Cardiac fibroblast (primary cell): ENCODE measurements around the gene CD44.

Source experiments
- DNase-seq, 2 donors: peaks; one replicate each; pipeline versions ENCODE4 v3.0.0 to v3.0.0-alpha.2; 2010; ENCODE audit warnings: low read depth in 2 of 2
- H3K4me3 ChIP-seq, 2 donors: replicated peaks in 1 of 2; 1 replicate in 1 of 2; 2 replicates in 1 of 2; pipeline ENCODE4 v1.5.1; 2011; ENCODE audit warnings: low read depth in 2 of 2, low read length in 2 of 2, mild to moderate bottlenecking in 2 of 2, moderate library complexity in 1 of 2
- CTCF ChIP-seq: IDR thresholded peaks from one replicate; pipeline ENCODE4 v1.5.1; 2011; ENCODE audit warnings: low read depth, mild to moderate bottlenecking, low read length, inconsistent platforms

Gene CD44

DNA sequence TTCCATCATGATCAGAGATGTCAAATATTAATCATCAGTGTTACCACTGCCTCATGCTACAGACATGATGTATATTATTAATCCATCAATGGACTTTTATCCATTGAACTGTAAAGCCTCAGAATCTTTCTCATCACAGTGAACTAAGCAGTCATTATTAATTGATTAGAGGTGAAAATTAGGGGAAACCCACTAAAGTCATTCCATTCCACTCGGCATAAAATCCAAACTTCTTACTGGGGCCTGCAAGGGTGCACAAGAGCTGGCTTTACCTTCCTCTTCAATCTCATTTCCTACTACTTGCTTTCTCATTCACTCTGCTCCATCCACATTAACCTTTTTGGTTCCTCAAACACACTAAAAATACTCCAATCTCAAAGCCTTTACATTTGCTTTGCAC lies 7.9 kb upstream of the CD44 start:
- no peak overlapping the region for H3K4me3 ChIP-seq
- no peak for DNase-seq
- no peak for TF ChIP-seq CTCF

- DNase-seq = no peak
- TF ChIP-seq CTCF = no peak
Measured at GRCh38 chr11:35131886-35132285, 7.1 kb upstream of the CD44 start.

DNA sequence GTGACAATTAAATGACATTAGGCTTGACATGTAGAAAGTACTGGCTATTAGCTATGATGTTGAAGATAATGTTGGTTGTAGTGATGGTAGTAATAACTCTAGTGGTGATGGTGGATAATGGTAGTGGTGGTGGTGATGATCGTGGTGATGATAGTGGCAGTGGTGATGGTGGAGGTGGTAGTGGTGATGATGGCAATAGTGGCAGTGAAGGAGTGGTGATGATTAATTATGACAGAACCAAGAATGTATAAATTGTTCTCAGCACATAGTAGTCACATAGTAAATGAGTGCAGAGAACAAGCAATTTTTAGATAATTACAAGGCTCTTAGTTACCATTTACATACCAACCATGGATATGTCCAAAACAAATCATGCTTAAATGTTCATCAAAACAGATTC lies 5.3 kb upstream of the CD44 start:
- no peak overlapping the region for H3K4me3 ChIP-seq
- DNase-seq = no peak
- TF ChIP-seq CTCF = no peak

More at GRCh38 chr11:35131886-35132285, 7.1 kb upstream of the CD44 start:
- H3K4me3 ChIP-seq = no peak overlapping the region

GRCh38 chr11:35134403-35135148 lies 4.4 kb upstream of the CD44 start:
- TF ChIP-seq CTCF = no peak
- H3K4me3 ChIP-seq = no peak overlapping the region
- no peak for DNase-seq

GRCh38 chr11:35135222-35135621 lies 3.7 kb upstream of the CD44 start:
- TF ChIP-seq CTCF = no peak
- no peak overlapping the region for H3K4me3 ChIP-seq
- DNase-seq = peak in 1 of 2 donors; percentile 85

- H3K4me3 ChIP-seq = no peak overlapping the region
- DNase-seq = no peak
- no peak for TF ChIP-seq CTCF
Measured at GRCh38 chr11:35136311-35136710, 2.7 kb upstream of the CD44 start.

DNA sequence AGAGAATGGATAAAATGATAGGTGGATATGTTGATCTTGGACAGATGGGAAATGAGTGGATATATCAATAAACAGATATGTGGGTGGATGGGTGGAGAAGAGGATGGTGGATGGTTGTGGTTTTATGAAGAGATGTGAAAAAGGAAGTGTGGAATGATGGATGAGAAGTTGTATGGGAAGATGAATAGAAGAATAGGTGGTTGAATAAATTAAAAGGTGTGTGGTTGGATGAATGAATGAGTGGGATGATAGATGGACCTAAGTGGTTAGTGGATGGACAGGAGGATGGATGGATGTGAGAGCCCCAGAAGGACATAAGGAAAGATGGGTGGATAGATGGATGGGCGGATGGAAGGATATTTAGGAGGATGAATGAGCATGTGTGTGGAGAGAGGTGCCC lies 913 bp upstream of the CD44 start:
- H3K4me3 ChIP-seq = no peak overlapping the region
- no peak for TF ChIP-seq CTCF
- no peak for DNase-seq
